ENCODE results near the gene NGFR.

DNA sequence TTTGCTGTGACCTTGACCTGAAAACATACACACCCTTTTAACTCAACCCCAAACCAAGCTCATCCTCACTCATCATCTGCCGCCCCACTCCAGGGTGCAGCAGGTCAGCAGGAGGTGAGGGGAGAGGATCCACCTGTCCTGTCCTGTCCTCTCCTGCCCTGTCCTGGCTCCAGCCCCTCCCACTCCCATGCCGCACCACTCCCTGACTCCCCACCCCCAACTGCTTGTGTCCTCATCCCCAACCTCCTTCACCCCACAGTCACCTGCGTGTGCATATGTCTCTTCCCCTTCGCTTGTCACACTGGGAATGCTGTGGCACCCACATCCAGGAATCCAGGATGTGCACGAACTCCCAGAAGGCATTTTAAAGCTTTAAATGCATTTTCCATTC lies 15.6 kb downstream of the NGFR start:
- no peak for TF ChIP-seq EZH2 (IDR thresholded peaks at IDR 0.05; ENCODE audit: low read depth)
- TF ChIP-seq, protein P1, sequence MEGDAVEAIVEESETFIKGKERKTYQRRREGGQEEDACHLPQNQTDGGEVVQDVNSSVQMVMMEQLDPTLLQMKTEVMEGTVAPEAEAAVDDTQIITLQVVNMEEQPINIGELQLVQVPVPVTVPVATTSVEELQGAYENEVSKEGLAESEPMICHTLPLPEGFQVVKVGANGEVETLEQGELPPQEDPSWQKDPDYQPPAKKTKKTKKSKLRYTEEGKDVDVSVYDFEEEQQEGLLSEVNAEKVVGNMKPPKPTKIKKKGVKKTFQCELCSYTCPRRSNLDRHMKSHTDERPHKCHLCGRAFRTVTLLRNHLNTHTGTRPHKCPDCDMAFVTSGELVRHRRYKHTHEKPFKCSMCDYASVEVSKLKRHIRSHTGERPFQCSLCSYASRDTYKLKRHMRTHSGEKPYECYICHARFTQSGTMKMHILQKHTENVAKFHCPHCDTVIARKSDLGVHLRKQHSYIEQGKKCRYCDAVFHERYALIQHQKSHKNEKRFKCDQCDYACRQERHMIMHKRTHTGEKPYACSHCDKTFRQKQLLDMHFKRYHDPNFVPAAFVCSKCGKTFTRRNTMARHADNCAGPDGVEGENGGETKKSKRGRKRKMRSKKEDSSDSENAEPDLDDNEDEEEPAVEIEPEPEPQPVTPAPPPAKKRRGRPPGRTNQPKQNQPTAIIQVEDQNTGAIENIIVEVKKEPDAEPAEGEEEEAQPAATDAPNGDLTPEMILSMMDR (conservative IDR thresholded peaks at IDR 0.05): no peak
